ENCODE data around the gene ZIK1.

ZIK1 gene

GRCh38 chr19:57611113-57611512 lies 27.2 kb downstream of the ZIK1 start:
- no peak for DNase-seq (ENCODE audit: low read depth)

GRCh38 chr19:57613941-57614743 lies 30.2 kb downstream of the ZIK1 start, which contains the start of gene ZNF134:
Gene ZNF134 (plus strand): TSS chr19:57614242. CDS start chr19:57619469, 5,227 bp downstream.
- peak; percentile 59 for DNase-seq (ENCODE audit: low read depth)

- no peak for DNase-seq (ENCODE audit: low read depth)
These were observed 31.4 kb downstream of the ZIK1 start for GRCh38 chr19:57615346-57615745.

GRCh38 chr19:57620673-57621348 lies 36.9 kb downstream of the ZIK1 start:
- no peak for DNase-seq (ENCODE audit: low read depth)

DNA sequence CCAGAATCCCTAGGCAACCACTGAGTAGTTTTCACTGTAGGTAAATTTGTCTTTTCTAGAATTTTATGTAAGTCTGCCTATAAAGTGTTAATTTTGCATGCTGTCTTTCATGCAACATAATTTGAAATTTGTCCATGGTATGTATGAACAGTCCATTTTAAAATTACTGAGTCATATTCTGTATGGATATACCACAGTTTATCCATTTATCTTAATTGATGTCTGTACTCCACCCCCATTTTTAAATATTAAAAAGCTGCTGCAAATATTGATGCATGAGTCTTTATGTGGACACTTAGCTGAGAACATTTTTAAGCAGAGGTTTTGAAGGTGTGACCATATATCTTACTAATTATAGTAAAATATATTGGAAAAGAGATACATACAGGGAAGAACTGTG lies 39.1 kb downstream of the ZIK1 start:
- DNase-seq (ENCODE audit: low read depth) = no peak

DNA sequence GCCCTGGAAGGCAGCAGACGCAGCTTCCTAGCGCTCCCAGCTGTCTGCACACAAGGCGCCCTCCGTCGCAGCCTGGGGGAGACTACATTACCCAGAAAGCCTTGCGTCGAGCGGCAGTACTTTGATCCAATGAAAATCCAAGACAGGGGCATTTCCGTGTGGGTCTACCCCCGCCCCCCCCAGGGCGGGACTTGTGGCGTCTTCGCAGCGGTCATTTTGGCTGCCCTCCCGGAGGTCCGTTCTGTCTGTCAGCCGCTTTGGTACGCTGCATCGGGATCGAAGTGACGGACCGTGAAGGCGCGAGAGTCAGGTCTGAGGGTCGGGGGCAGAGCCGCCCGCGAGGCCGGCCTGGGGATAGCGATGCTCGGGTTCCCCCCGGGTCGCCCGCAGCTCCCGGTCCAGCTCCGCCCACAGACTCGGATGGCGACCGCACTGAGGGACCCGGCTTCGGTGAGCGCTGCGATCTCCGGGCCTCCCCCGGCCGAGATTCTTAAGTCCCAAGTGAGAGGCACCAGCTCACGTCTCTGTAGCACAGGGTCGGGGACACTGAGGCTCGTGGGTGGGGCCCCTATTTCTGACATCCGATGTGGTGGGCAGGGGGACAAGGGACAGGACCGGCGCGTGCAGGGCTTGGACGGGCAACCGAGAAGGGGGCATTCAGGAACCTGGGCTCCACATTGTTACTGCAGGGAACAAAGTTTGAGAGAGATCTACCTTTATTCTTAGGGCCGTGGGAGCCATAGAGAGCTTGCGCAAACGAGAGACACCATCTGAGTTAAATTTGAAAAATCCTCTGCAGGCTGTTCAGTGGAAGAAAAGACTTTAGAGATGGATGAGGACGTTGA lies 49.3 kb downstream of the ZIK1 start, which contains the start of gene ZNF211:
Gene ZNF211, plus strand, starts transcription at position 182 of the 845 bp plus-strand sequence. Its CDS starts 179 bp downstream, at position 361.
- DNase-seq (ENCODE audit: low read depth) = peak; percentile 72

GRCh38 chr19:57633832-57634131 lies 49.8 kb downstream of the ZIK1 start:
- DNase-seq (ENCODE audit: low read depth) = no peak

GRCh38 chr19:57637379-57637778 lies 53.4 kb downstream of the ZIK1 start:
- no peak for DNase-seq (ENCODE audit: low read depth)

- DNase-seq (ENCODE audit: low read depth) = no peak
These were observed 57.8 kb downstream of the ZIK1 start for GRCh38 chr19:57641715-57642234.

DNA sequence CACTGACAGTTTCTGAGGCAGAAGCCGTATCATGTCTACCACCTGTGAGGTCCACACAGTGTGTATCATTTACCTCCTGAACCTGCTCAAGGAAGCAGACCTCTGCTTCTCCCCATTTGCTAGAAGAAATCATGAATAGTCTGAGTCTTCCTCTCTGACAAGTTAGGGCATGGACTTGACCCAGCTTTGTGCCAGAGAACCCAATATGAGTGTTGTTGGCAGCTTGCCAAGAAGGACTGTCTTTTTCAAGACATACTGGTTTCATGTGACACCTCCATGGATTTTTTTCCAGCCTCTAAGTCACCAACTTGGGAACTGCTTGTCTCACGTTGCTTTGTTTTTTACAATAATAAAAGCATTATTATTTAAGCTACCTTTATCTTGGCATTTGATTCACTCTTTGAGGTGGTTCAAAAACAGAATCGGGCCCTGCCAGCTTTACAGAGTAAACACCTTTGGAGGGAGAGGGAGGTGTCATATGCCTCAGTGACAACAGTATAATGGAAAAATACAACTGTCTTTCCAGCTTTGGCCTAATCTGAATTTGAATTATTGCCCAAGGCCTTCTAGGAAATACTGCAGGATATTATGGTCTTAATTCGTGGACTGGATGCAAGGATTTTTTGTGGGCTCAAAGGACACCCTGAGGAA lies 58.6 kb downstream of the ZIK1 start:
- no peak for DNase-seq (ENCODE audit: low read depth)
